Activated B cell treated with CpG ODN at 0.5 μM for 24 hours (primary cell): ENCODE data around the gene ELL. TPM values are rescaled to one million over a fixed set of nuclear protein-coding genes. Genes with fewer than 3 reads are reported as not detected.
A peak's percentile ranks its signal among the peaks of the same experiment; 100 is the strongest.

Experiments used
- ATAC-seq: fragments of 200-7000 bp; cut with Tn5 transposase; one replicate; pipeline ENCODE4 v1.10.0; 2021; ENCODE audit warnings: low read depth, mild to moderate bottlenecking, moderate library complexity
- CTCF ChIA-PET: fragments of 350-600 bp; sonication (Branson Sonifier 250); formaldehyde crosslinking; loops from one replicate; lab custom pipeline; 2021; ENCODE audit warnings: antibody characterized with exemption; lab: Charles Lee
- POLR2A ChIA-PET: fragments of 350-600 bp; sonication (Branson Sonifier 250); formaldehyde crosslinking; loops from one replicate; lab custom pipeline; 2021; ENCODE audit warnings: antibody characterized with exemption; lab: Charles Lee
- DNase-seq: peaks from one replicate; pipeline ENCODE4 v3.0.0; 2022
- H3K27ac Mint-ChIP-seq: one replicate; pipeline ENCODE4 v1.8.0; 2020; ENCODE audit warnings: mixed read lengths
- H3K27me3 Mint-ChIP-seq: one replicate; pipeline ENCODE4 v1.8.0; 2021; ENCODE audit warnings: mixed read lengths
- H3K36me3 Mint-ChIP-seq: one replicate; pipeline ENCODE4 v1.8.0; 2021; ENCODE audit warnings: low read depth, mixed read lengths
- H3K4me1 Mint-ChIP-seq: one replicate; pipeline ENCODE4 v1.8.0; 2021; ENCODE audit warnings: mixed read lengths
- H3K4me3 Mint-ChIP-seq: one replicate; pipeline ENCODE4 v1.8.0; 2020; ENCODE audit warnings: mild to moderate bottlenecking, mixed read lengths
- H3K9me3 Mint-ChIP-seq: one replicate; pipeline ENCODE4 v1.8.0; 2020; ENCODE audit warnings: mixed read lengths
- CTCF ChIP-seq: fragments of 200-600 bp; IDR thresholded peaks from one replicate; pipeline ENCODE4 v1.8.0; 2022; ENCODE audit warnings: antibody characterized with exemption, mild to moderate bottlenecking
- intact Hi-C: fragments of 100-400 bp; cut with micrococcal nuclease; formaldehyde crosslinking; loops from one replicate; pipeline ENCODE4 v1.15.1; 2024
- total RNA-seq: library from RNA; stranded (reverse); gene quantifications from 2 replicates; pipeline ENCODE4 v1.2.3, GENCODE V29; 2022

The ELL gene
- total RNA-seq, 1 donor from 2014 or later = 32.6 TPM

DNA sequence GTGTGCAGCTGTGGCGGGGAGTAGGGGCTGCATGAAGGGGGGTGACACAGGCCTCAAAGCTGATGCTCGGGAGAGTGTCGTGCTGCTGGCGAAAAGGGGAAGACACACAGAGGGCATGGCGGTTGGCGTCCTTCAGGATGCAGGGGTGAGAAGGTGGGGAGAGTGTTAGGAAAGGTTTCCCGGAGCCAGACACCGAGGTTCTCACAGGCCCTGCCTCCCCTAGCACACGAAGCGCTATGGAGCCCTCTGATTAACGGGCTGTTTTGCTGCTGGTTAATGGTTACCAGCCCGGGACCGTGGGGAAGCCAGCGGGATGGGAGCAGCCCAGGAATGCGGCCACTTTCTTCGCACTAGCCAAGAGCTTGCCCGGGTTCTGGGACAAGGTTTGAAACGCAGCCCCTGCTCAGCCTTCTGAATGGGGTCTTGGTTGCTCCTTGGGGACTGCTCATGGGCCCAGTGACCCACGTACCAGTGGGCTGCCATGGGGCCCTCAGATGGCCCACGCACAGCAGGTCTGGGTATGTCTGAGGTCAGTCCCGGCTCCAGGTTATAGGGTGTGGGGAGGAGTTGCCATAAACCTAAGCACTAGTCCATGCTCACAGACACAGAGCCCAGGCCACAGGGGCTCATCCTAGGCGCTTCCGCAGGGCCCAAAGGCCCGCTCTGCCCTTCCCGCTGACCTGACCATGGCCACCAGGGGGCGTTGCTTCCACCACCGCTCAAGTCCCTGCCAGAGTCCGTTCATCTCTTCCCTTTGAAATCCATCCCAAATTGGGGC is 52.6 kb downstream of the ELL start:
- ChIA-PET POLR2A (no interaction called here), CTCF (interaction anchor here (1.0 to 2.4 kb wide), 2 partner anchors 51 to 378 kb away, joined by 3 to 12 read pairs; no protein-coding TSS in a partner anchor)
- DNase-seq (peak; percentile 44), ATAC-seq (peak; percentile 48)
- Mint-ChIP-seq H3K36me3 (peaks cover 40% of the 10 kb centered on the region), H3K9me3 (no peaks in the 10 kb centered on the region), H3K4me1 (peaks cover 5% of the 10 kb centered on the region), H3K27ac (no peak overlapping the region), H3K4me3 (no peak overlapping the region), H3K27me3 (no peaks in the 10 kb centered on the region)
- intact Hi-C loops = loop anchor here (1.0 to 10.0 kb wide), 2 partner anchors 378 to 666 kb away; partner anchors contain the start of gene TMEM161A
- TF ChIP-seq CTCF = no peak

- POLR2A ChIA-PET = interaction anchor here (0.6 kb wide), 1 partner anchor 62 kb away, joined by 3 read pairs; no protein-coding TSS in a partner anchor
- peaks cover 4% of the 10 kb centered on the region for H3K4me1 Mint-ChIP-seq
- no peak for TF ChIP-seq CTCF
- intact Hi-C loops = loop anchor here (10.0 kb wide), 1 partner anchor 666 kb away; the partner anchor contains the start of gene TMEM161A
- H3K36me3 Mint-ChIP-seq = peaks cover 43% of the 10 kb centered on the region
- no peaks in the 10 kb centered on the region for H3K27me3 Mint-ChIP-seq
- no peaks in the 10 kb centered on the region for H3K9me3 Mint-ChIP-seq
- H3K4me3 Mint-ChIP-seq = no peak overlapping the region
- CTCF ChIA-PET = interaction anchor here (2.4 kb wide), 1 partner anchor 378 kb away, joined by 12 read pairs; no protein-coding TSS in a partner anchor
- H3K27ac Mint-ChIP-seq = no peak overlapping the region
- ATAC-seq = no peak
- no peak for DNase-seq
Observed at GRCh38 chr19:18468517-18468916, 53.4 kb downstream of the ELL start.

DNA sequence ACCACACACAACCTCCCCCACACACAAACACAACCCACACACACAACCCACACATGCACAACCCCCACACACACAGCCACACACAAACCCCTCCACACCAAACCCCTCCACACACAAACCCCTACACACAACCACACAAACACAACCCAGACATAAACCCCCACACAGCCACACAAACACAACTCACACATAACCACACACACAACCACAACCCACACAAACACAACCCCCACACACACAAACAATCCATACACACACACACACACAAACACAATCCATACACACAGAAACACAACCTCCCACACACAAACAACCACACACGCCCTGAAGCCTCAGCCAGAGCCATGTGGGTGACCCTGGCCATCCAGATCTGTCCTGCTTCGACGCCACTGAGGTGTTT is 53.9 kb downstream of the ELL start:
- no peaks in the 10 kb centered on the region for H3K27me3 Mint-ChIP-seq

DNA sequence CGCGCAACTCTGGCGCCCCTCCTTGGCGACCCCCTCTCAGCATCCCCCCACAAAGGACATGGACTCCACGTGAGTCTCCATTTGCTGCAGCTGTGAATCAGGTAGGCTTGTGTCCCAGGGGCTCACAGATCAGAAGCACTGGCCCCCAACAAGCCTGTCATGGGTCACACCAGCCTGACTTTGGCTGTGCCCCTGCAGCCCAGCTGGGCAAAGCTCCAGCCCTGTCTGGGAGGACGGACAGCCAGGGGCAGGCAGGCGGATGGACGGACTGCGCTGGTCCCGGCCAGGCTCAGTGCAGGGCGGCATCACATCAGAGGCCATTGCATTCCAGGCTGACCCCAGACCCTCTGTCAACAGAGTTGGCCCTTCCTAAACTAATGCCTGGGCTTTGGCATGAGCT is 55.5 kb downstream of the ELL start:
- DNase-seq = no peak
- no peak overlapping the region for H3K27ac Mint-ChIP-seq
- no peak for TF ChIP-seq CTCF
- peaks cover 43% of the 10 kb centered on the region for H3K36me3 Mint-ChIP-seq
- intact Hi-C loops = loop anchor here (10.0 kb wide), 1 partner anchor 668 kb away; the partner anchor contains the start of gene TMEM161A
- ChIA-PET POLR2A (no interaction called here), CTCF (no interaction called here)
- H3K4me1 Mint-ChIP-seq = peaks cover 6% of the 10 kb centered on the region
- H3K4me3 Mint-ChIP-seq = no peak overlapping the region
- H3K9me3 Mint-ChIP-seq = no peaks in the 10 kb centered on the region
- no peaks in the 10 kb centered on the region for H3K27me3 Mint-ChIP-seq
- ATAC-seq = no peak

More for the DNA sequence above, 53.9 kb downstream of the ELL start:
- CTCF ChIA-PET = interaction anchor here (2.4 kb wide), 1 partner anchor 379 kb away, joined by 12 read pairs; no protein-coding TSS in a partner anchor
- Mint-ChIP-seq H3K27ac (no peak overlapping the region), H3K4me3 (no peak overlapping the region), H3K4me1 (peaks cover 5% of the 10 kb centered on the region), H3K36me3 (peaks cover 44% of the 10 kb centered on the region), H3K9me3 (no peaks in the 10 kb centered on the region)
- POLR2A ChIA-PET = interaction anchor here (0.6 kb wide), 1 partner anchor 62 kb away, joined by 3 read pairs; no protein-coding TSS in a partner anchor
- DNase-seq (no peak), ATAC-seq (no peak)
- no peak for TF ChIP-seq CTCF
- intact Hi-C loops = loop anchor here (10.0 kb wide), 1 partner anchor 667 kb away; the partner anchor contains the start of gene TMEM161A

GRCh38 chr19:18465964-18466339 is 55.9 kb downstream of the ELL start:
- no peak overlapping the region for H3K4me3 Mint-ChIP-seq
- H3K36me3 Mint-ChIP-seq = peaks cover 42% of the 10 kb centered on the region
- DNase-seq = no peak
- peaks cover 6% of the 10 kb centered on the region for H3K4me1 Mint-ChIP-seq
- H3K9me3 Mint-ChIP-seq = no peaks in the 10 kb centered on the region
- intact Hi-C loops = loop anchor here (10.0 kb wide), 1 partner anchor 669 kb away; the partner anchor contains the start of gene TMEM161A
- no peaks in the 10 kb centered on the region for H3K27me3 Mint-ChIP-seq
- H3K27ac Mint-ChIP-seq = no peak overlapping the region
- TF ChIP-seq CTCF = no peak
- ChIA-PET CTCF (no interaction called here), POLR2A (no interaction called here)
- ATAC-seq = no peak
